Tibial artery (tissue), 4 donors: Measurements from ENCODE around the gene KRT7.
A peak's percentile ranks its signal among the peaks of the same experiment; 100 is the strongest.

Source experiments
- DNase-seq, 2 donors: peaks; one replicate each; pipeline ENCODE4 v3.0.0-alpha.2; 2019
- H3K27ac ChIP-seq, 2 donors: fragments of 200-600 bp; sonication (generic) in 1 of 2; 1 replicate in 1 of 2; 2 replicates in 1 of 2; pipeline ENCODE4 v1.5.1; 2018 to 2019; ENCODE audit warnings: mild to moderate bottlenecking in 1 of 2
- H3K27me3 ChIP-seq, 2 donors: fragments of 200-600 bp; sonication (generic) in 1 of 2; one replicate each; pipeline versions ENCODE4 v1.5.1 to v1.6.0; 2016 to 2019
- H3K36me3 ChIP-seq, 3 donors: fragments of 200-600 bp; sonication (generic) in 2 of 3; one replicate each; pipeline ENCODE4 v1.5.1; 2016 to 2019; ENCODE audit warnings: mild to moderate bottlenecking in 2 of 3
- H3K4me1 ChIP-seq, 4 donors: fragments of 200-600 bp; sonication (generic) in 2 of 4; 1 replicate in 3 of 4; 2 replicates in 1 of 4; pipeline ENCODE4 v1.5.1; 2016 to 2019
- H3K4me3 ChIP-seq, 2 donors: fragments of 200-600 bp; sonication (generic) in 1 of 2; 1 replicate in 1 of 2; 2 replicates in 1 of 2; pipeline ENCODE4 v1.5.1; 2018 to 2019; ENCODE audit warnings: mild to moderate bottlenecking in 2 of 2
- H3K9me3 ChIP-seq, 3 donors: fragments of 200-600 bp; sonication (generic) in 1 of 3; one replicate each; pipeline ENCODE4 v1.5.1; 2016 to 2019
- intact Hi-C: fragments of 100-400 bp; cut with DNase I; formaldehyde crosslinking; loops from one replicate; pipeline ENCODE4 v1.15.0; 2023; ENCODE audit warnings: low total_unique reads
- TF ChIP-seq, protein P1 (sequence below), 2 experiments: fragments of 200-600 bp in 1 of 2; fragments of 450-650 bp in 1 of 2; IDR thresholded peaks; one replicate each; pipeline ENCODE4 v1.5.1; 2017 to 2019; ENCODE audit warnings: antibody characterized with exemption in 2 of 2, mild to moderate bottlenecking in 1 of 2, moderate library complexity in 1 of 2

KRT7 gene

DNA sequence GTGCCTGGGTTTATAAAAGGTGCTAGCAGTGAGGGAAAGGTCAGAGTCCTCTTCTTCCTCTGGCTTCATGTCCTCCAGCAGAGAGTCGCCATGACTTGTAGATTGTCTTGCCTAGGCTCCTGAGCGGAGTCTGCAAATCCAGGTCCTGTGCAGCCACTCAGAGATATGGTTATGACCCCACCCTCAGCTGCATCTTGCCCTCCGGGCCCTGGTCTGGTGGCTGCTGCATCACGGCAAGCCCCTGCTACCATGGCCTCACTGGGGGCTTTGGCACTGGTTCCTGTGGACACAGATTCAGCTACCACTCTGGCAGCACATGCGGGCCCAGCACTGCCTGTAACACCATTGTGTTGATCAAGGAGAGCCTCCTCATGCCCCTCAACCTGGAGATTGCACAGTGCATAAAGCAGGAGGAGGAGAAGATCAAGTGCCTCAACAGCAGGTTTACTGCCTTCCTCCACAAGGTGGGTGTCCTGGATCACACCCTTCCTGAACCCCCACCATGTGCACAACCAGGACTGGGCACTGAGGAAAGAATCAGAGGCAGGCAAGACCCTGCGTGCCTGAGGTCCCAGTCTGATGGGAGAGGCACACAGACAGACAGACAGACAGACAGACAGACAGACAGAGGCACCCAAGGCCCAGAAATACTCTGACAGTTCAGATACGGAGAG is 30.9 kb downstream of the KRT7 start:
- H3K9me3 ChIP-seq, result no peaks in the 10 kb centered on the region
- H3K27ac ChIP-seq, result no peak overlapping the region
- intact Hi-C loops, result no loop called here
- no peaks in the 10 kb centered on the region for H3K27me3 ChIP-seq
- H3K4me1 ChIP-seq, result peaks cover 0 to 17% (median 5%) of the 10 kb centered on the region in 4 donors
- TF ChIP-seq, protein P1, sequence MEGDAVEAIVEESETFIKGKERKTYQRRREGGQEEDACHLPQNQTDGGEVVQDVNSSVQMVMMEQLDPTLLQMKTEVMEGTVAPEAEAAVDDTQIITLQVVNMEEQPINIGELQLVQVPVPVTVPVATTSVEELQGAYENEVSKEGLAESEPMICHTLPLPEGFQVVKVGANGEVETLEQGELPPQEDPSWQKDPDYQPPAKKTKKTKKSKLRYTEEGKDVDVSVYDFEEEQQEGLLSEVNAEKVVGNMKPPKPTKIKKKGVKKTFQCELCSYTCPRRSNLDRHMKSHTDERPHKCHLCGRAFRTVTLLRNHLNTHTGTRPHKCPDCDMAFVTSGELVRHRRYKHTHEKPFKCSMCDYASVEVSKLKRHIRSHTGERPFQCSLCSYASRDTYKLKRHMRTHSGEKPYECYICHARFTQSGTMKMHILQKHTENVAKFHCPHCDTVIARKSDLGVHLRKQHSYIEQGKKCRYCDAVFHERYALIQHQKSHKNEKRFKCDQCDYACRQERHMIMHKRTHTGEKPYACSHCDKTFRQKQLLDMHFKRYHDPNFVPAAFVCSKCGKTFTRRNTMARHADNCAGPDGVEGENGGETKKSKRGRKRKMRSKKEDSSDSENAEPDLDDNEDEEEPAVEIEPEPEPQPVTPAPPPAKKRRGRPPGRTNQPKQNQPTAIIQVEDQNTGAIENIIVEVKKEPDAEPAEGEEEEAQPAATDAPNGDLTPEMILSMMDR (IDR thresholded peaks at IDR 0.05), result no peak
- no peaks in the 10 kb centered on the region for H3K36me3 ChIP-seq
- peak in 1 of 2 donors; percentile 28 for DNase-seq
- no peak overlapping the region for H3K4me3 ChIP-seq

DNA sequence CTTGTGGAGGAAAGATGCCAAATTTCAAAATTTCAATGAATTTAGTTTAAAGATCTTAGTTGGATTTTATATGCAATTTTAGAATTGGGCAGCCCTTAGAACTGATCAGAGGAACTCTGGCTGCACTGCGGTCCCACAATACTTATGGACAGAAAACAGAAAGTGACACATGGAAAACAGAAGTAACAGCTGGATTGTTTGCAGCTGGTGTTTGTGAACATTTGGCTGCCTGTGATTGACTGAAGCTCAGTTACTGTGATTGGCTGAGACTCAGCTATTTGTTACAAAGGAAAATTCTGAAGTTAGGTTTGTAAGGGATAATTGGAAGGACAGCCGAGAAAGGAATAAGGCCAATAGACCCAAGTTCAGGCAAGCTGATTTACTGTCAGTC is 31.4 kb downstream of the KRT7 start:
- Histone ChIP-seq H3K27ac (no peak overlapping the region), H3K9me3 (no peaks in the 10 kb centered on the region), H3K4me1 (peaks cover 0 to 16% (median 4%) of the 10 kb centered on the region in 4 donors), H3K36me3 (no peaks in the 10 kb centered on the region), H3K4me3 (no peak overlapping the region), H3K27me3 (no peaks in the 10 kb centered on the region)
- DNase-seq, result peak in 1 of 2 donors; percentile 20
- TF ChIP-seq, protein P1 (IDR thresholded peaks at IDR 0.05), result no peak
- intact Hi-C loops, result no loop called here

DNA sequence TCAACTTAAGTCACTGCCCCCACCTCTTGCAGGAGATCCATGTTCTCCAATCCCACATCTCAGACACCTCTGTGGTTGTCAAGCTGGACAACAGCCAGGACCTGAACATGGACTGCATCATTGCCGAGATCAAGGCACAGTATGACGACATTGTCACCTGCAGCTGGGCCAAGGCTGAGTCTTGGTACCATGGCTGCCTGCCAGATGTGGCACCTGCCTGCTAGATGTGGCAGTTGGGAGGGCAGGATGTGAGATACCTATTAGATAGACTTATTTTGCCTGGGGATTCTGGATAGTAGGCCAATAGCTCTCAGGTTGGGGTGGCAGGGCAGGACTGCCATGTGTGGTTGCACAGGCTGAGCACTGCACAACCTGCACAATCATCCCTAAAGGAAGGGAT is 33.5 kb downstream of the KRT7 start:
- peak in 1 of 2 donors; percentile 45 for DNase-seq
- H3K9me3 ChIP-seq, result no peaks in the 10 kb centered on the region
- H3K27me3 ChIP-seq, result peaks cover 0 to 4% of the 10 kb centered on the region in 2 donors
- no peak overlapping the region for H3K4me3 ChIP-seq
- H3K27ac ChIP-seq, result no peak overlapping the region
- H3K36me3 ChIP-seq, result no peaks in the 10 kb centered on the region
- no peaks in the 10 kb centered on the region for H3K4me1 ChIP-seq
- TF ChIP-seq, protein P1 (IDR thresholded peaks at IDR 0.05), result no peak
- intact Hi-C loops, result no loop called here

DNA sequence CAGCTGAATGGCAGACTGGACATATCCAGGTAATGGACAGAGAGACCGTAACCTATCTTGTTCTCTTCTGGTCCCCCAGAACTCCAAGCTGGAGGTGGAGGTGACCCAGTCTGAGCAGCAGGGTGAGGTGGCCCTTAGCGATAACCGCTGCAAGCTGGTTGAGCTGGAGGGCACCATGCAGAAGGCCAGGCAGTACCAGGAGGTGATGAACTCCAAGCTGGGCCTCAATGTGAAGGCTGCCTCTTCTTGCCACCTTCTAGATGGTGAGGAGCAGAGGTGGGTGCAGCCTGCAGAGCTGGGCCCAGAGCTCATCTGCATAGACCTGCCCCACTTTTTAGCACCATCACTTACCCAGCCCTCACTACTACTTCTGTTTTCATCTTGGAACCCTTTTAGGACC is 34.2 kb downstream of the KRT7 start:
- TF ChIP-seq, protein P1 (IDR thresholded peaks at IDR 0.05), result no peak
- Histone ChIP-seq H3K4me3 (no peak overlapping the region), H3K27ac (no peak overlapping the region), H3K9me3 (no peaks in the 10 kb centered on the region), H3K36me3 (no peaks in the 10 kb centered on the region), H3K27me3 (peaks cover 0 to 4% of the 10 kb centered on the region in 2 donors), H3K4me1 (no peaks in the 10 kb centered on the region)
- peak in 1 of 2 donors; percentile 27 for DNase-seq
- intact Hi-C loops, result no loop called here

DNA sequence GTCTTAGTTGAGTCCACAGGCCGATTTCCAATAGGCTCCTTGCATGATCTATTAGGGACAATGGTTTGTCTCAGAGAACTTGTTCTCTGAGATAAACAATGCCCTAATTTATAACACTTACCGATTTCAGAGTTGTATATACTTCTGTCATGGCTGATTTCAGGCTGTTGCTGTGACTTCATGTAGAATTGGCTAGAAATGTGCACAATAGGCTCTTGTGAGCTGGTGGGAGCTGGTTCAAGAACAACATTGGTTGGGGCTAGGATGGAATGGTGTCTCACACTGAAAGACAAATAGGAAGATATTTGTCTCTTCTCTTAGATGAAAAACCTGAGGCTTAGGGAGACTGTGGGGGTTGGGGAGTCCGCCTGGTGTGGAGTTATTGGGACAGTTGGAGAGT is 34.7 kb downstream of the KRT7 start:
- no peak overlapping the region for H3K4me3 ChIP-seq
- no peaks in the 10 kb centered on the region for H3K4me1 ChIP-seq
- H3K27me3 ChIP-seq, result peaks cover 0 to 4% of the 10 kb centered on the region in 2 donors
- DNase-seq, result no peak
- H3K27ac ChIP-seq, result no peak overlapping the region
- no peaks in the 10 kb centered on the region for H3K9me3 ChIP-seq
- intact Hi-C loops, result no loop called here
- H3K36me3 ChIP-seq, result no peaks in the 10 kb centered on the region
- TF ChIP-seq, protein P1 (IDR thresholded peaks at IDR 0.05), result no peak
